Mucosa of descending colon (tissue), 3 donors: Measurements from ENCODE around the gene CATSPER3. TPM values are rescaled to one million over a fixed set of nuclear protein-coding genes. Genes with fewer than 3 reads are reported as not detected.

Experiments used
- ATAC-seq: fragments of 200-7000 bp; cut with Tn5 transposase; one replicate; pipeline ENCODE4 v1.9.1; 2020; ENCODE audit warnings: mild to moderate bottlenecking, moderate library complexity
- DNase-seq, 3 donors: peaks; one replicate each; pipeline ENCODE4 v3.0.0-alpha.2; 2020
- H3K36me3 ChIP-seq: fragments of 200-600 bp; one replicate; pipeline ENCODE4 v1.8.0; 2021; ENCODE audit warnings: low read depth, mild to moderate bottlenecking
- H3K4me1 ChIP-seq: fragments of 200-600 bp; one replicate; pipeline ENCODE4 v1.8.0; 2021; ENCODE audit warnings: low read depth, mild to moderate bottlenecking
- H3K4me3 ChIP-seq: fragments of 200-600 bp; one replicate; pipeline ENCODE4 v1.8.0; 2021; ENCODE audit warnings: mild to moderate bottlenecking
- H3K9me3 ChIP-seq: fragments of 200-600 bp; one replicate; pipeline ENCODE4 v1.8.0; 2021; ENCODE audit warnings: mild to moderate bottlenecking
- intact Hi-C, 2 donors: fragments of 100-400 bp; cut with DNase I in 1 of 2; cut with micrococcal nuclease in 1 of 2; formaldehyde crosslinking; loops; one replicate each; pipeline versions ENCODE4 v1.11.0 to v1.11.1; 2022; cut with DNase I, micrococcal nuclease
- total RNA-seq, 3 donors: library from RNA; stranded (reverse); fragmentation: NEBNext Ultra II Directional in 2 of 3; extraction: Animal tissue kit (Norgen Biotek cat#: 25700) in 2 of 3; gene quantifications; one replicate each; pipeline versions ENCODE4 v1.2.1 to v1.2.4, GENCODE V29; 2021 to 2023
- TF ChIP-seq, protein P1 (sequence below): fragments of 200-600 bp; IDR thresholded peaks from one replicate; pipeline ENCODE4 v1.8.0; 2022; ENCODE audit warnings: antibody characterized with exemption, mild to moderate bottlenecking
- donor health status: DM: no; HTN: no; CAD: no; lungs with moderate emphysema.
- donor health status: DM: no; HTN: no; CAD: no.
- donor health status: DM: no; HTN: yes; CAD: no.

The CATSPER3 gene
- total RNA-seq, 3 donors from 2014 or later = 1.3 to 1.5 (median 1.3) TPM

GRCh38 chr5:135024956-135025729, 57.4 kb downstream of the CATSPER3 start:
- Histone ChIP-seq H3K36me3 (no peaks in the 10 kb centered on the region), H3K4me1 (no peaks in the 10 kb centered on the region), H3K9me3 (no peaks in the 10 kb centered on the region), H3K4me3 (no peak overlapping the region)
- ATAC-seq = peak; percentile 28
- TF ChIP-seq, protein P1, sequence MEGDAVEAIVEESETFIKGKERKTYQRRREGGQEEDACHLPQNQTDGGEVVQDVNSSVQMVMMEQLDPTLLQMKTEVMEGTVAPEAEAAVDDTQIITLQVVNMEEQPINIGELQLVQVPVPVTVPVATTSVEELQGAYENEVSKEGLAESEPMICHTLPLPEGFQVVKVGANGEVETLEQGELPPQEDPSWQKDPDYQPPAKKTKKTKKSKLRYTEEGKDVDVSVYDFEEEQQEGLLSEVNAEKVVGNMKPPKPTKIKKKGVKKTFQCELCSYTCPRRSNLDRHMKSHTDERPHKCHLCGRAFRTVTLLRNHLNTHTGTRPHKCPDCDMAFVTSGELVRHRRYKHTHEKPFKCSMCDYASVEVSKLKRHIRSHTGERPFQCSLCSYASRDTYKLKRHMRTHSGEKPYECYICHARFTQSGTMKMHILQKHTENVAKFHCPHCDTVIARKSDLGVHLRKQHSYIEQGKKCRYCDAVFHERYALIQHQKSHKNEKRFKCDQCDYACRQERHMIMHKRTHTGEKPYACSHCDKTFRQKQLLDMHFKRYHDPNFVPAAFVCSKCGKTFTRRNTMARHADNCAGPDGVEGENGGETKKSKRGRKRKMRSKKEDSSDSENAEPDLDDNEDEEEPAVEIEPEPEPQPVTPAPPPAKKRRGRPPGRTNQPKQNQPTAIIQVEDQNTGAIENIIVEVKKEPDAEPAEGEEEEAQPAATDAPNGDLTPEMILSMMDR = no peak
- intact Hi-C loops = loop anchor here in 1 of 2 donors (10.0 kb wide), 1 partner anchor 160 kb away; no protein-coding TSS in a partner anchor
- DNase-seq = no peak

- no peak for ATAC-seq
- H3K36me3 ChIP-seq = no peaks in the 10 kb centered on the region
- H3K4me1 ChIP-seq = peaks cover 5% of the 10 kb centered on the region
- intact Hi-C loops = loop anchor here in 1 of 2 donors (10.0 kb wide), 1 partner anchor 159 kb away; no protein-coding TSS in a partner anchor
- DNase-seq = no peak
- no peaks in the 10 kb centered on the region for H3K9me3 ChIP-seq
- H3K4me3 ChIP-seq = no peak overlapping the region
- TF ChIP-seq, protein P1 = no peak
Measured at GRCh38 chr5:135025730-135026644, 58.3 kb downstream of the CATSPER3 start.

GRCh38 chr5:135026645-135027265, 59.0 kb downstream of the CATSPER3 start:
- Histone ChIP-seq H3K4me1 (peaks cover 7% of the 10 kb centered on the region), H3K36me3 (no peaks in the 10 kb centered on the region), H3K4me3 (no peak overlapping the region), H3K9me3 (no peaks in the 10 kb centered on the region)
- TF ChIP-seq, protein P1 = no peak
- no peak for ATAC-seq
- intact Hi-C loops = loop anchor here in 1 of 2 donors (10.0 kb wide), 1 partner anchor 158 kb away; no protein-coding TSS in a partner anchor
- no peak for DNase-seq

GRCh38 chr5:135027266-135027696, 59.6 kb downstream of the CATSPER3 start:
- intact Hi-C loops = loop anchor here in 1 of 2 donors (10.0 kb wide), 1 partner anchor 158 kb away; no protein-coding TSS in a partner anchor
- Histone ChIP-seq H3K4me3 (no peak overlapping the region), H3K36me3 (no peaks in the 10 kb centered on the region), H3K4me1 (peaks cover 7% of the 10 kb centered on the region), H3K9me3 (no peaks in the 10 kb centered on the region)
- TF ChIP-seq, protein P1 = no peak
- DNase-seq (no peak), ATAC-seq (no peak)
